ENCODE measurements around the gene CRIP3.

The CRIP3 gene

DNA sequence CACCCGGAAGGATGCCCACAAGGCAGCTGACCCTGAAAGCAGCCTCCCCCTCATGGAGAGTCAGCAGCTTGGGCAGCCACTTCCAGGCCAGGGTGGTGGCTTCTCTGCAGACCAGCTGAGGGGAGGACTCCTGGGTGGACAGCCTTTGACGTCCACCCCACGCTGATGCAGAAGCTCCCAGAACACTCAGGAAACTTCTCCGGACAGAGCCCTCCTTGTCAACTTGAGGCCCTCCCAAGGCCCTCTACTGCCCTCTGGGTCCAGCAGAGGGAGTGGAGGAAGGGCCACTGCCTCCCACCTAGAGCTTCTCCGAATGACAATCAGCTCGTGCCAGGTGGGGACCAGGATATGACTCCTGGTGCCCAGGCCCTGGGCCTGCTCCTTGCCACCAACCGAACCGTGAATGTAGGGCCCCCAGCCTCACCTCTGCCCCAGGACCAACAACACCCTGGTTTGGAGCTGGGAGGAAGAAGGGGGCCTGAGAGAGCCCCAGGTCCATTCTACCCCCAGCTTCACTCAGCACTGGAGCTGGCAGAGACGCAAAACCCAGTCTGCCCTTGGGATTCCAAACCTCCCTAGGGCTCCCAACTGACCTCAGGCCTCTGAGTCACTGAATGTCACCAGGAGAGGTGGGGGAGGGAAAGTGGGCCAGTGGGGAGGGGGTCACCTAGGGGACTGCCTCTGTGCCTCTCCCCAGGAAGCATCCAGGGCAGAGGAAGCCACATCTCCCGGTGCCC is 21.5 kb downstream of the CRIP3 start:
- no peak for DNase-seq

- no peak for DNase-seq
Measured at GRCh38 chr6:43286456-43286979, 22.1 kb downstream of the CRIP3 start.

- no peak for DNase-seq
Measured at GRCh38 chr6:43285832-43286231, 22.8 kb downstream of the CRIP3 start.

DNA sequence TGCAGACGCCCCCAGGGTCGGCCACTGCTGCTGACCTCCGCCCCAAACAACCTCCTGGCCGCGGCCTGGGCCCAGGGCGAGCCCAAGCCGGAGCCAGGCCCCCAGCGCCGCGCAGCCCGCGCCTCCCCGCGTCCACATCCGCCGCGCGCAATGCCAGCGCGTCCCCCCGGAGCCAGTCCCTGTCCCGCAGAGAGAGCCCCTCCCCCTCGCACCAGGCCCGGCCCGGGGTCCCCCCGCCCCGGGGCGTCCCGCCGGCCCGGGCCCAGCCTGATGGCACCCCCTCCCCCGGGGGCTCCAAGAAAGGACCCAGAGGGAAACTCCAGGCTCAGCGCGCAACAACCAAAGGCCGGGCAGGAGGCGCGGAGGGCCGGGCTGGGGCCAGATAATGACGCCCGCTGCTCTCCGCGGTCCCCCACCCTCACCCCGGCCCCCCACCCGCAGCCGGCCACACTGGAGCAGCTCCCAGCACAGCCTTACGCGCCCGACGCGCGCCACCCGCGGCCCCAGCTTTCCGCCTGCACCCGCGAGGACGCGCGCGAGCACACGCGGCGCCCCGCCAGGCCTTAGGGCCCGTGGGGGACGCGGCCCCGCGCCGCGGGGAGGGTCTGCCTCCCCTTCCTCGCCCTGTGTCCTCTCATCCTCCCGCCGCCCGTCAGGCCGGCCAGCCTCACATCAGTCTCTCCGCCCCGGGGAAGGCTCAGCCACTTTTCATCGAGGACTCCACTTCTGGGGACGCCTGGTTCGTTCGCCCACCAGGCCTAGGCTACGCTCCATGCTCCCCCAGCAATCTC is 23.4 kb downstream of the CRIP3 start:
- no peak for DNase-seq

GRCh38 chr6:43283905-43284304 is 24.7 kb downstream of the CRIP3 start:
- no peak for DNase-seq

DNA sequence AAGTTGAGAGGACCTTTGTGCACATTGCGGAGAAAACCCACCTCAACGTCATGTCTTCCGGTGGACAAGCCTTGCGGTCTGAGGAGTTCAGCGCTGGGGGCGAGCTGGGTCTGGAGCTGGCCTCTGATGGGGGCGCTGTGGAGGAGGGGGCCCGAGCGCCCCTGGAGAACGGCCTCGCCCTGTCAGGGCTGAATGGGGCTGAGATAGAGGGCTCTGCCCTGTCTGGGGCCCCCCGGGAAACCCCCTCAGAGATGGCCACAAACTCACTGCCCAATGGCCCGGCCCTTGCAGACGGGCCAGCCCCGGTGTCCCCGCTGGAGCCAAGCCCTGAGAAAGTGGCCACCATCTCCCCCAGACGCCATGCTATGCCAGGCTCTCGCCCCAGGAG is 25.1 kb downstream of the CRIP3 start:
- DNase-seq = no peak

DNA sequence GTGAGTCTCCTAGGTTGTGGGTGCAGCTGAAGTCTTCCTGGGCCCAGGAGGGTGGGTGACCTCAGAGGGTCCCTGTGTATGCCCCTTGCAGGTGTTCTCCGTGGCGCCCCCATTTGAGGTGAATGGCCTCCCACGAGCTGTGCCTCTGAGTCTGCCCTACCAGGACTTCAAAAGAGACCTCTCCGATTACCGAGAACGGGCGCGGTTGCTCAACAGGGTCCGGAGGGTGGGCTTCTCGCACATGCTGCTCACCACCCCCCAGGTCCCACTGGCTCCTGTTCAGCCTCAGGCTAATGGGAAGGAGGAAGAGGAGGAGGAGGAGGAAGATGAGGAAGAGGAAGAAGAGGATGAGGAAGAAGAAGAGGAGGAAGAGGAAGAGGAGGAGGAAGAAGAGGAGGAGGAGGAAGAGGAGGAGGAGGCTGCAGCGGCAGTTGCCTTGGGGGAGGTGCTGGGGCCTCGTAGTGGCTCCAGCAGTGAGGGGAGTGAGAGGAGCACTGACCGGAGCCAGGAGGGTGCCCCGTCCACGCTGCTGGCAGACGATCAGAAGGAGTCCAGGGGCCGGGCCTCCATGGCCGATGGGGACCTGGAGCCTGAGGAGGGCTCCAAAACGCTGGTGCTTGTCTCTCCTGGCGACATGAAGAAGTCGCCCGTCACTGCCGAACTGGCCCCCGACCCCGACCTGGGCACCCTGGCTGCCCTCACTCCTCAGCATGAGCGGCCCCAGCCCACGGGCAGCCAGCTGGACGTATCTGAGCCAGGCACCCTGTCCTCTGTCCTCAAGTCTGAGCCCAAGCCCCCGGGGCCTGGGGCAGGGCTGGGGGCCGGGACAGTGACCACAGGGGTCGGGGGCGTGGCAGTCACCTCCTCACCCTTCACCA is 25.8 kb downstream of the CRIP3 start:
- no peak for DNase-seq

DNA sequence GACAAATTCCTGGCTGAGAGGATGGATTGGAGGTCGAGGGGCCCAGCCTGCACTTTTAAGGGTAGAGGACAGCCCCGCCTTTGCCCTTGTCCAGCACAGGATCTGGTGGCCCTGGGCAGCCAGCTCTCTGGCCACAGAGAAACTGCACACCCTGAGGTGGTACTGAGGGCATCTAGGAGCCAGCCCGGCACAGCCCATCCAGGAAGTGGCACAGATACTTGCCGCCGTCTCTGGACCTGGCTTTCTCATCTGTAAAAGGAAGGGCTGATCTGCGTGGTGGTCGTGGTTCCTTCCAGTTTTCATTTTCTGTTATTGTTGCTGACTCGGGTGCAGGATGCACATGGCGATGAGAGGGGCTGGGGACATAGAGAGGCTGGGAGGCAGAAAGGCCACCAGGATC is 26.6 kb downstream of the CRIP3 start:
- no peak for DNase-seq

DNA sequence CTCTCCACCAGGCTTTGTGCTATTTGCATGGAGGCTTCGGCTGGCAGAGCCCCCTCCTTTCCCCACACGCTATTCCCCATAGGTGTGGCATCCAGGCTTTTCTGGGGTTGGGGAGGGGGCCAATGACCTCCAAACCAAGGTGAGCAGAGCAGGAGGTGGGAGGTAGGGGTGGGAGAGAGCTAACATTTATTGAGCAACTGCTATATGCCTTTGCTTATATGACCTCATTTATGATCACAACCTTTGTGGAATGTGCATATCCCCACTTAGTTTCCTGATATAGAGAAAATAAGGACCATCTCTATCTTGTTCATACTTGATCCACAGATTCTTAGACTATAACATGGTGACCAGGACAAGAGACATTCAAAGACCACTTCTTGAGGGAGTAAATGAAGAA is 28.4 kb downstream of the CRIP3 start:
- DNase-seq = no peak

DNA sequence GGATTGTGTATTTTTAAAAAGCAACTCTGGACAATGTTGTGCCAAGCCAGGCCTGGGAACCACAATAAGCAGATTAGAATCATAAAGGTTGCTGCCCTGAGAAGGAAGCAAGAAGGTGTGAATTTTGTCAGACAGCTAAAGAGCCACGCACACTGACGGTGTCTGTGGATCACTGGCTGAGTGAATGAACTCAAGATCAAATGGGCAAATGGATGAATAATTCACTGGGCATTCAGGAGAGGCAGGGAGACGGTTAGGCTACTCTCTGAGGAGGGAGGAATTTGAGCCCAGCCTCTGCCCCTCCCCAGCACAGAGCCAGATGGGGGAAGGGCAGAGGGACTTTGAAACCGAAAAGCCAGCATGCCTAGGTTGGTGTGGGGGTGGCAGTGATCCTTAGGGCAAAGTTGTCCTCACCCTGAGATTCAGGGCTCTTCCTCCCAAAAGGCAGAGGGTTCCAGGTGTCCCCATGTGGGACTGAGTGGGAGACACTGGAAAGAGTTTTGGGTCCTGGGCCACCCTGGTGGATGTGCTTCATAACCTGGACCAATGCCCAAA is 30.0 kb downstream of the CRIP3 start:
- DNase-seq = no peak

GRCh38 chr6:43277643-43278523 is 30.7 kb downstream of the CRIP3 start:
- DNase-seq = no peak

- no peak for DNase-seq
Measured at GRCh38 chr6:43277306-43277642, 31.4 kb downstream of the CRIP3 start.

- no peak for DNase-seq
Measured at GRCh38 chr6:43276577-43277305, 31.9 kb downstream of the CRIP3 start.

DNA sequence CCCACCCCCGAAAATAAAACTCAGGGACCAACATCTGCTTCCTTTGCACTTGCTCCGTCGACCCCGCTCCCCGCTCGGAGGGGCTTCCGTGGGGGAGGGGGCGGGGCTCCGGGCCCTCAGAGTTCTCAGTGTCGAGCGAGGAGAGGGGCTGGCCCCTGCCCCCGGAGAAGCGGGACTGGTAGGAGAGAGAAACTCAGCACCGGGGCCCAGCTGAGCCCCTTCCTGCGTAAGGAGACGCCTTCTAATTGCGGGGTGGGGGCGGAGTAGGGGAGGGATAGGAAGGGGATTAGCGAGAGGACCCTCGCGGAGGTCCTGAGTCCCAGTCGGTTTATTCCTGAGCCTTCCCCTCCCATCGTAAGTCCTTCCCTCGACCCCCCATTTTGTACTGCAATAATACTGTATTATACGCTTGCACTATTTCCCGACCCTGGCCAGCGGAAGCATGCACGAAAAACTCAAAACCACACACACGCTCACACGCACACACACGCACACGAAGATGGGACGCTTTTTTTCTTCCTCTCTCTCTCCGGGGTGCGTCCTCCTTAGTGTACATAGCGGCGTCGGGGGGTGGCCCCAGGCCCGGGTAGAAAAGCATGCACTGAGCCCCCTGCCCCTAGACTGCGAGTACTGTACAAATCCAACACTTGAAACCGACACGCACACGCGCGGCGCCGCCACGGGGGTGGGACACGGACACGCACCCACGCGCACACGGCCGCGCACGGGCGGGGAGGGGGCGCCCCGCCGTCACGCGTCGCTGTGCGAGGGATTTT is 32.6 kb downstream of the CRIP3 start:
- no peak for DNase-seq

- DNase-seq = no peak
Measured at GRCh38 chr6:43274916-43275597, 33.6 kb downstream of the CRIP3 start.

GRCh38 chr6:43274127-43274915 is 34.3 kb downstream of the CRIP3 start:
- no peak for DNase-seq

- no peak for DNase-seq
Measured at GRCh38 chr6:43273707-43274106, 34.9 kb downstream of the CRIP3 start.

- DNase-seq = no peak
Measured at GRCh38 chr6:43271944-43272343, 36.7 kb downstream of the CRIP3 start.
